Kidney epithelial cell (primary cell): ENCODE measurements around the gene ST8SIA1. TPM values are rescaled to one million over a fixed set of nuclear protein-coding genes. Genes with fewer than 3 reads are reported as not detected.
A peak's percentile ranks its signal among the peaks of the same experiment; 100 is the strongest.

Source experiments
- DNase-seq: peaks from one replicate; pipeline ENCODE4 v3.0.0-alpha.2; 2010; ENCODE audit warnings: low read depth
- H3K27me3 ChIP-seq: 2 replicates; pipeline ENCODE4 v1.6.0; 2011; ENCODE audit warnings: low read length; ENCODE audit not compliant: control insufficient read depth, insufficient read depth
- H3K36me3 ChIP-seq: 2 replicates; pipeline ENCODE4 v1.5.1; 2011; ENCODE audit warnings: low read length; ENCODE audit not compliant: control insufficient read depth, insufficient read depth
- H3K4me3 ChIP-seq: 2 replicates; pipeline ENCODE4 v1.5.1; 2011; ENCODE audit warnings: low read depth, mild to moderate bottlenecking, control low read depth, low read length
- total RNA-seq: library from RNA; depleted of rRNA; stranded (reverse); fragments of >200 nt; gene quantifications from 2 replicates; pipeline ENCODE4 v1.2.3, GENCODE V29; 2015
- TF ChIP-seq, protein P1 (sequence below): IDR thresholded peaks from 2 replicates; pipeline ENCODE4 v1.5.1; 2011; ENCODE audit warnings: mild to moderate bottlenecking, moderate library complexity, low read length, control low read depth, inconsistent platforms; ENCODE audit not compliant: insufficient read depth, poor library complexity, severe bottlenecking

ST8SIA1 gene
- total RNA-seq, 1 donor from 2014 or later: 0.21 TPM

DNA sequence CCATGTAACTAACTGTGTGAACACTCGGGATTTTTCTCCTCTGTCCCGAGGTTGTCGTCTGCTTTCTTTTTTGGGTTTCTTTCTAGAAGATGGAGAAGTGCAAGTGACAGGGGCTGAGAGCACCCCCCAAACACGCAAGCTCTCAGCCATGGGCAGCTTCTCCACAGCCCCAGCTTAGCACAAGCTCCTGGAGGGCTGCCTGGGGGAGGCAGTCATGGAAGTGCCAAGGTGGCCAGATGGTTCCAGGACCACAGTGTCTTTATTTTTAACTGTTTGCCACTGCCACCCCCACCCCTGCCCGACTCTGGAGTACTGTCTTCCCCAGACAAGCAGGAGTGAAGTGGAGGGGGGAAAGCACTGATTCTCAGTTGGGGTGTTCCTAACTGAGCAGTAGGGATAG lies 58.2 kb downstream of the ST8SIA1 start:
- H3K4me3 ChIP-seq: no peak overlapping the region
- H3K36me3 ChIP-seq: no peaks in the 10 kb centered on the region
- TF ChIP-seq, protein P1, sequence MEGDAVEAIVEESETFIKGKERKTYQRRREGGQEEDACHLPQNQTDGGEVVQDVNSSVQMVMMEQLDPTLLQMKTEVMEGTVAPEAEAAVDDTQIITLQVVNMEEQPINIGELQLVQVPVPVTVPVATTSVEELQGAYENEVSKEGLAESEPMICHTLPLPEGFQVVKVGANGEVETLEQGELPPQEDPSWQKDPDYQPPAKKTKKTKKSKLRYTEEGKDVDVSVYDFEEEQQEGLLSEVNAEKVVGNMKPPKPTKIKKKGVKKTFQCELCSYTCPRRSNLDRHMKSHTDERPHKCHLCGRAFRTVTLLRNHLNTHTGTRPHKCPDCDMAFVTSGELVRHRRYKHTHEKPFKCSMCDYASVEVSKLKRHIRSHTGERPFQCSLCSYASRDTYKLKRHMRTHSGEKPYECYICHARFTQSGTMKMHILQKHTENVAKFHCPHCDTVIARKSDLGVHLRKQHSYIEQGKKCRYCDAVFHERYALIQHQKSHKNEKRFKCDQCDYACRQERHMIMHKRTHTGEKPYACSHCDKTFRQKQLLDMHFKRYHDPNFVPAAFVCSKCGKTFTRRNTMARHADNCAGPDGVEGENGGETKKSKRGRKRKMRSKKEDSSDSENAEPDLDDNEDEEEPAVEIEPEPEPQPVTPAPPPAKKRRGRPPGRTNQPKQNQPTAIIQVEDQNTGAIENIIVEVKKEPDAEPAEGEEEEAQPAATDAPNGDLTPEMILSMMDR: no peak

GRCh38 chr12:22275843-22276242 lies 58.7 kb downstream of the ST8SIA1 start:
- DNase-seq: peak; percentile 87
- Histone ChIP-seq H3K27me3 (no peaks in the 10 kb centered on the region), H3K36me3 (no peaks in the 10 kb centered on the region), H3K4me3 (no peak overlapping the region)
- TF ChIP-seq, protein P1: no peak

More for the DNA sequence above, 58.2 kb downstream of the ST8SIA1 start:
- H3K27me3 ChIP-seq: no peaks in the 10 kb centered on the region
- no peak for DNase-seq

DNA sequence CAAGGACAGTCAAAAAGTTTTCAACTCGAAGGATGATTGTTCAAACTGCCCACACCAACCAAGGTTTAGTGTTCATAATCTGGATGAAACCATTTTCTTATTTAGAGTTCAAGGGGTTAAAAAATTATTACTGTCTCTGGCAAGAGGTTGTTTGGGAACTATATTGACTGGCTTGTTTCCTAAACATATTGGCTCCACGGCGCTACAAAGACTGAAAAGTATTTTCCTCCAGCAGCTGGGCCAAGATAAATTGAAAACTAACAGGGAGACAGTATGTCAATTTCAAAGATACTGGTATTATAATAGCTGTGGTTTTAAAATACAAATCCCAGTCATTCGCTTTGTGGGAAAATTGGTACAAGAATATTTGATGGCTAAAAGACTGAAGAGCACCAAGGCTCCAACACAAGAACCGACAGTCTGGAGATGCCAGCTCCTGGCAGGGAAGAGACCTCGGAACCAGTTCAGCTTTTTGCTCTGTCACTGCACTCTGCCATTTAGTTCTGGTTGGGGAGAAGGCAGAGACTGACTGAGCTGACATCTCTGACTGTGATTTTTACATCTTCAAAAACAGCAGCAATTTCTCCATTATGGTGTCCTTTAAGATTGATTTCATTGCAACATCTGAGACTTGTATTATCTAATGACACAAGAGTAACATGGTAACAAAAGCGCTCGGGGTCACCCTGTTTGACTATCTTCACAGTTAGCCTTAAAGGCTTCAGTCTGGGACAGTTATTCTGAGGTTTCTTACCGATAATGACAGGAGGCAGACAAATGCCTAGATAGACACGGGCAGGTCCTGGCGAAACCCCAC lies 62.0 kb downstream of the ST8SIA1 start:
- TF ChIP-seq, protein P1: no peak
- DNase-seq: no peak
- Histone ChIP-seq H3K36me3 (no peaks in the 10 kb centered on the region), H3K4me3 (no peak overlapping the region), H3K27me3 (no peaks in the 10 kb centered on the region)

GRCh38 chr12:22271023-22271422 lies 63.5 kb downstream of the ST8SIA1 start:
- H3K4me3 ChIP-seq: no peak overlapping the region
- peak; percentile 62 for DNase-seq
- TF ChIP-seq, protein P1: no peak
- H3K27me3 ChIP-seq: no peaks in the 10 kb centered on the region
- H3K36me3 ChIP-seq: no peaks in the 10 kb centered on the region

- Histone ChIP-seq H3K4me3 (no peak overlapping the region), H3K27me3 (no peaks in the 10 kb centered on the region), H3K36me3 (no peaks in the 10 kb centered on the region)
- no peak for DNase-seq
- TF ChIP-seq, protein P1: no peak
These were observed 65.5 kb downstream of the ST8SIA1 start for GRCh38 chr12:22268973-22269372.

- TF ChIP-seq, protein P1: no peak
These were observed 66.1 kb downstream of the ST8SIA1 start for GRCh38 chr12:22268406-22268805.

More at GRCh38 chr12:22268406-22268805, 66.1 kb downstream of the ST8SIA1 start:
- no peak for DNase-seq
- no peaks in the 10 kb centered on the region for H3K27me3 ChIP-seq
- H3K36me3 ChIP-seq: no peaks in the 10 kb centered on the region
- no peak overlapping the region for H3K4me3 ChIP-seq
